ENCODE results near the gene RNF133. TPM values are rescaled to one million over a fixed set of nuclear protein-coding genes. Genes with fewer than 3 reads are reported as not detected.

Gene RNF133
- total RNA-seq, 1 experiment from 2014 or later: 0.41 TPM

DNA sequence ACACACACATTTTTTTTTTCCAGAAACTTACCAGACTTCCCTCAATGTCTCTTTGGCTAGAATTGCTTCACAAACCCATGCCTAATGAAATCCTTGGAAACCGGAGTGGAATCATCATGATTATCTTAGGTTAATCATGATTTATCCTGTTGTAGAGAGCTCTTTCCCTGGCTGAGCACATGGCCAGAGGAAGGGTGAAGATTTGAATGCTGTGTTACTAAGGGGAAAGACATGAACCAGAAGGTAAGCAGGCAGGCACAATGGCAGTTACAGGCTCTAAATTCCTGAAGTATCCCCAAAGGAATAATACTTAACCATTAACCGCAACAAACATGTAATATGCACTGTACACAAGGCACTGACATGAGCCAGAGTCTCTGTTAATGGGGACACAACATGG, 7.9 kb upstream of the RNF133 start:
- H3K4me3 ChIP-seq: no peak overlapping the region
- no peaks in the 10 kb centered on the region for H3K36me3 ChIP-seq (ENCODE audit: low read depth)
- no peak overlapping the region for H3K27ac ChIP-seq
- no peaks in the 10 kb centered on the region for H3K4me1 ChIP-seq (replicated peaks; ENCODE audit: insufficient read depth)
- CTCF ChIA-PET: no interaction called here
- POLR2A ChIA-PET (ENCODE audit: unreplicated experiment): no interaction called here
- BruUV-seq (replicated peaks): no TSS peak
- no peaks in the 10 kb centered on the region for H3K27me3 ChIP-seq (ENCODE audit: insufficient read depth, low read depth)
- H3K9me2 ChIP-seq (ENCODE audit: insufficient read depth): no peaks in the 10 kb centered on the region
- H2AFZ ChIP-seq: no peak overlapping the region
- H3F3A ChIP-seq (ENCODE audit: insufficient read depth, low read depth): no peaks in the 10 kb centered on the region
- H3K79me2 ChIP-seq (ENCODE audit: low read depth): no peaks in the 10 kb centered on the region
- intact Hi-C loops (cut with micrococcal nuclease; ENCODE audit: unreplicated experiment): no loop called here
- TF ChIP-seq, protein P1, sequence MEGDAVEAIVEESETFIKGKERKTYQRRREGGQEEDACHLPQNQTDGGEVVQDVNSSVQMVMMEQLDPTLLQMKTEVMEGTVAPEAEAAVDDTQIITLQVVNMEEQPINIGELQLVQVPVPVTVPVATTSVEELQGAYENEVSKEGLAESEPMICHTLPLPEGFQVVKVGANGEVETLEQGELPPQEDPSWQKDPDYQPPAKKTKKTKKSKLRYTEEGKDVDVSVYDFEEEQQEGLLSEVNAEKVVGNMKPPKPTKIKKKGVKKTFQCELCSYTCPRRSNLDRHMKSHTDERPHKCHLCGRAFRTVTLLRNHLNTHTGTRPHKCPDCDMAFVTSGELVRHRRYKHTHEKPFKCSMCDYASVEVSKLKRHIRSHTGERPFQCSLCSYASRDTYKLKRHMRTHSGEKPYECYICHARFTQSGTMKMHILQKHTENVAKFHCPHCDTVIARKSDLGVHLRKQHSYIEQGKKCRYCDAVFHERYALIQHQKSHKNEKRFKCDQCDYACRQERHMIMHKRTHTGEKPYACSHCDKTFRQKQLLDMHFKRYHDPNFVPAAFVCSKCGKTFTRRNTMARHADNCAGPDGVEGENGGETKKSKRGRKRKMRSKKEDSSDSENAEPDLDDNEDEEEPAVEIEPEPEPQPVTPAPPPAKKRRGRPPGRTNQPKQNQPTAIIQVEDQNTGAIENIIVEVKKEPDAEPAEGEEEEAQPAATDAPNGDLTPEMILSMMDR (conservative IDR thresholded peaks at IDR 0.05): no peak
- no peak for TF ChIP-seq EZH2 (IDR thresholded peaks at IDR 0.05; ENCODE audit: low read depth)
- DNase-seq: no peak
- no peaks in the 10 kb centered on the region for H4K20me1 ChIP-seq (ENCODE audit: insufficient read depth)
- H3K4me2 ChIP-seq: no peak overlapping the region
- H3K9me3 ChIP-seq (ENCODE audit: insufficient read depth, low read depth): no peaks in the 10 kb centered on the region

DNA sequence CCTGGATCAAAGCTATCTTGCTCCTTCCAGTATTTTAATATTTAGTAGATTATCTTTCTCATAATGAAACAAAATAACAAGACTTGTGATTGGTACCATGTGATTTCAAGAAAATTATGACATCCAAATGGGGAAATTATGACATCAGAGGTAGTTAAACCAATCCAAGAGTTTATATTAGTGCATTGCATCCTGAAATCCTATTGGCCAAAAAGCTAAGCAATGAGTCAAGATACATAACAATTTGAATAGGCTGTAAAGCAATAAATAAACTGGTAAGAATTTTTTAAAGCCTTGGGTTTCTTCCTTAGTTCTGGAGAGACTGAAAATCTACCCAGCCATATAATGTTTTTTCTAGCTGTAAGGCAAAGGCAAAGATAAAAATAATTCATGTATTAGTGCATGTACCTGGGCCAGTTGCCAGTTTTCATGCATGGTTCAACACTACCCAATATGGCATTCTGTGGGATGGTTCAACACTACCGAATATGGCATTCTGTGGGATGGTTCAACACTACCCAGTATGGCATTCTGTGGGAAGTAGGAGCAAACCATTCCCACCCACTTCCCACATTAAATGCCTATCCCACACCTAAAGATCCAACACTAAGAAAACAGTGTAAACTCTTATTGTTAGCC, 4.1 kb upstream of the RNF133 start, which contains the start of gene RNF148:
Gene RNF148 (minus strand): TSS at position 51 of the 639 bp plus-strand sequence. CDS start 172 bp downstream, outside the sequence.
- no peaks in the 10 kb centered on the region for H3K79me2 ChIP-seq (ENCODE audit: low read depth)
- no peaks in the 10 kb centered on the region for H3F3A ChIP-seq (ENCODE audit: insufficient read depth, low read depth)
- no peaks in the 10 kb centered on the region for H3K36me3 ChIP-seq (ENCODE audit: low read depth)
- no peak for DNase-seq
- no peaks in the 10 kb centered on the region for H3K9me3 ChIP-seq (ENCODE audit: insufficient read depth, low read depth)
- TF ChIP-seq, protein P1 (conservative IDR thresholded peaks at IDR 0.05): no peak
- no peak for TF ChIP-seq EZH2 (IDR thresholded peaks at IDR 0.05; ENCODE audit: low read depth)
- BruUV-seq (replicated peaks): no TSS peak
- intact Hi-C loops (cut with micrococcal nuclease; ENCODE audit: unreplicated experiment): no loop called here
- no peaks in the 10 kb centered on the region for H3K4me1 ChIP-seq (replicated peaks; ENCODE audit: insufficient read depth)
- H4K20me1 ChIP-seq (ENCODE audit: insufficient read depth): no peaks in the 10 kb centered on the region
- H3K27me3 ChIP-seq (ENCODE audit: insufficient read depth, low read depth): no peaks in the 10 kb centered on the region
- no peak within 1 kb of the TSS for H3K4me3 ChIP-seq
- ChIA-PET CTCF (no interaction called here), POLR2A (ENCODE audit: unreplicated experiment) (no interaction called here)
- H3K4me2 ChIP-seq: no peak within 1 kb of the TSS
- no peak within 1 kb of the TSS for H3K27ac ChIP-seq
- no peak within 1 kb of the TSS for H2AFZ ChIP-seq
- H3K9me2 ChIP-seq (ENCODE audit: insufficient read depth): no peaks in the 10 kb centered on the region

DNA sequence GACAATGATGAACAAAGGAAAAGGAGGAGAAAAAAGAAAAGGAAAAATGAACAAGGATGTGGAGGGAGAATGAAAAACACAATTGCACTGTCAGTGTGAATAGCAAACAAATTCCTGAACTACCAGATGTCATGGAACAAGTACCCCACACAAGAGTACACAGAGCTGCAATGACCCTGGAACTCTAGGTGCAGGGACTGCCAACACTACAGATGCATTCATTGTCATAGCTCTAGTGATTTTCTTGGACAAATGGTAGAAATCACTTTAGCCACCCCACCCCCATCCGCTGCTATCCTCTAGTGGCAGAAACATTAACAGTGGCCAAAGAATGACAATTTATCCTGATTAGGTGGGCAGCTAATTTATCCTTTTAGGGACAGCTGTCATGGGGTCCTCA, 3.1 kb downstream of the RNF133 start:
- CTCF ChIA-PET: interaction anchor here (0.5 kb wide), 1 partner anchor 1384 kb away, joined by 4 read pairs; no protein-coding TSS in a partner anchor
- no peaks in the 10 kb centered on the region for H3K79me2 ChIP-seq (ENCODE audit: low read depth)
- no peaks in the 10 kb centered on the region for H3K4me1 ChIP-seq (replicated peaks; ENCODE audit: insufficient read depth)
- POLR2A ChIA-PET (ENCODE audit: unreplicated experiment): no interaction called here
- no peaks in the 10 kb centered on the region for H3F3A ChIP-seq (ENCODE audit: insufficient read depth, low read depth)
- H3K4me3 ChIP-seq: no peak overlapping the region
- no peaks in the 10 kb centered on the region for H3K27me3 ChIP-seq (ENCODE audit: insufficient read depth, low read depth)
- no peak overlapping the region for H3K4me2 ChIP-seq
- H3K36me3 ChIP-seq (ENCODE audit: low read depth): no peaks in the 10 kb centered on the region
- H4K20me1 ChIP-seq (ENCODE audit: insufficient read depth): no peaks in the 10 kb centered on the region
- H3K9me3 ChIP-seq (ENCODE audit: insufficient read depth, low read depth): no peaks in the 10 kb centered on the region
- BruUV-seq (replicated peaks): no TSS peak
- intact Hi-C loops (cut with micrococcal nuclease; ENCODE audit: unreplicated experiment): no loop called here
- DNase-seq: no peak
- H3K27ac ChIP-seq: no peak overlapping the region
- TF ChIP-seq, protein P1 (conservative IDR thresholded peaks at IDR 0.05): no peak
- TF ChIP-seq EZH2 (IDR thresholded peaks at IDR 0.05; ENCODE audit: low read depth): no peak
- no peak overlapping the region for H2AFZ ChIP-seq
- H3K9me2 ChIP-seq (ENCODE audit: insufficient read depth): no peaks in the 10 kb centered on the region

Measured in PC-9 (cell line).